ENCODE results near the gene PAX5.

GRCh38 chr9:36961051-36961450, 73.0 kb downstream of the PAX5 start:
- no peak for TF ChIP-seq CTCF (IDR thresholded peaks at IDR 0.05)
- no peak for TF ChIP-seq EP300 (IDR thresholded peaks at IDR 0.05)
- no peak for TF ChIP-seq POLR2A (IDR thresholded peaks at IDR 0.05)
